RPMI7951 (cell line): ENCODE measurements around the gene JDP2. TPM values are rescaled to one million over a fixed set of nuclear protein-coding genes. Genes with fewer than 3 reads are reported as not detected.

ENCODE experiments used
- DNase-seq: peaks from one replicate; pipeline ENCODE4 v3.0.0-alpha.2; 2012; ENCODE audit warnings: low read depth
- total RNA-seq: library from RNA; depleted of rRNA; stranded (reverse); fragments of >200 nt; shearing (Covaris generic); gene quantifications from 2 replicates; pipeline ENCODE4 v1.2.3, GENCODE V29; 2014

The JDP2 gene
- total RNA-seq, 1 experiment from 2014 or later = 4.3 TPM

GRCh38 chr14:75484711-75485429 is 57.0 kb downstream of the JDP2 start:
- no peak for DNase-seq

- DNase-seq = no peak
These were observed 58.5 kb downstream of the JDP2 start for GRCh38 chr14:75486318-75486717.

GRCh38 chr14:75487155-75487671 is 59.4 kb downstream of the JDP2 start:
- peak; percentile 23 for DNase-seq

GRCh38 chr14:75489480-75489837 is 61.6 kb downstream of the JDP2 start:
- no peak for DNase-seq

- no peak for DNase-seq
These were observed 63.7 kb downstream of the JDP2 start for GRCh38 chr14:75491376-75491978.

GRCh38 chr14:75492832-75493591 is 65.2 kb downstream of the JDP2 start:
- no peak for DNase-seq

- no peak for DNase-seq
These were observed 65.8 kb downstream of the JDP2 start for GRCh38 chr14:75493592-75494087.

GRCh38 chr14:75494896-75495295 is 67.1 kb downstream of the JDP2 start:
- peak; percentile 29 for DNase-seq

GRCh38 chr14:75495399-75495798 is 67.6 kb downstream of the JDP2 start:
- no peak for DNase-seq

- DNase-seq = no peak
These were observed 68.1 kb downstream of the JDP2 start for GRCh38 chr14:75495882-75496281.

GRCh38 chr14:75496755-75497154 is 68.9 kb downstream of the JDP2 start:
- no peak for DNase-seq

- no peak for DNase-seq
These were observed 69.4 kb downstream of the JDP2 start for GRCh38 chr14:75497191-75497590.

- no peak for DNase-seq
These were observed 69.9 kb downstream of the JDP2 start for GRCh38 chr14:75497701-75498100.

GRCh38 chr14:75499084-75499875 is 71.5 kb downstream of the JDP2 start:
- no peak for DNase-seq

- DNase-seq = no peak
These were observed 73.3 kb downstream of the JDP2 start for GRCh38 chr14:75501080-75501479.

GRCh38 chr14:75504411-75504810 is 76.6 kb downstream of the JDP2 start:
- DNase-seq = no peak

GRCh38 chr14:75506930-75507329 is 79.1 kb downstream of the JDP2 start:
- no peak for DNase-seq

GRCh38 chr14:75510547-75510946 is 82.7 kb downstream of the JDP2 start:
- no peak for DNase-seq

GRCh38 chr14:75511201-75511600 is 83.4 kb downstream of the JDP2 start:
- no peak for DNase-seq

GRCh38 chr14:75513911-75514672 is 86.3 kb downstream of the JDP2 start:
- DNase-seq = no peak
